ENCODE results near the gene TBC1D2. TPM values are rescaled to one million over a fixed set of nuclear protein-coding genes. Genes with fewer than 3 reads are reported as not detected.

Gene TBC1D2
- total and polyA plus RNA-seq, 2 of the 4 experiments (the other 2 are of a cell fraction) = 36.9 to 62.7 TPM

DNA sequence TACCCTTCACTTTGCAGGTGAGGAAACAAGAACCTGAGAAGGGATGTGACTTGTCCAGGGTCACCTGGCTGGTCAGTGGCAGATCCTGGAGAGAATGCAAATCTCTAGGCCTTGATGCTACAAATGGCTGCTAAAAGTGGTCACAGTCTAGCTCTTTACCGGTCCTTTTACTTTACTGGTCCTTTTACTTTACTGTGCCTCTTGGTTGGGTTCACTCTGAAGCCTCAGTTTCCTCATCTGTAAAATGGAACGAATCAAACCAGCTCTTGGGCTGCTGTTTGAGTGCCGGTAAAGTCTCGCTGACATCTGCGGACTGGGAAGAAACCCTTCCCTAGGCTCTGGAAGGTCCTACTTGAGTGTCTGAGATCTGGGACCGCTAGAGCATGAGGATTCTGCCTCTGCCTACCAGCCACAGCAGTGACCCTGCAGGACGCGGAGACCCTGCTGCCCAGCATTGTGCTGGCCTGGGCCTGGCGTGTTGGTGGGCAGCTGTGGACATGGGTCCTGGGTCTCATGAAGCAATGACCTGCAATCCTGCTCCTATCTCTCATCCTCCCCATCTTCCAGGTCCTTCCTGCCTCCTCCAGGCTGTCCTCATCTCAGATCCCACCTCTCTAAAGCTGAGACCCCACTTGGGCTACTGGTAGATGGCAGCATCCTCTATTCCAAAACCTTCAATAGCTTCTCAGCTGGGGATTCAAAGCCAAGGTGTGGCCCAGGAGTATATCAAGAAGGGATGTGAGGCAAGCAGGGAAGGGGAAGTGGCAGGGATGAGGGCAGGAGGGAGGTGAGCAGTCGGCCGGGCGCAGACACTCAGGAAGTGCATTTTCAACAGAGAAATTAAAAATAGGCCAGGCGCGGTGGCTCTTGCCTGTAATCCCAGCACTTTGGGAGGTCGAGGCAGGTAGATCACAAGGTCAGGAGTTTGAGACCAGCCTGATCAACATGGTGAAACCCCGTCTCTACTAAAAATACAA lies 76.3 kb downstream of the TBC1D2 start:
- POLR2A ChIA-PET (ENCODE audit: unreplicated experiment) = no interaction called here
- no peak overlapping the region for H3K4me3 ChIP-seq (ENCODE audit: insufficient read depth, low read depth, low read length)
- no peaks in the 10 kb centered on the region for H3K9me3 ChIP-seq (ENCODE audit: control insufficient read depth, insufficient read depth, low read length)
- no peak overlapping the region for H3K4ac ChIP-seq (ENCODE audit: low read depth, low read length)
- H3K18ac ChIP-seq (ENCODE audit: low read depth, low read length) = no peak overlapping the region
- H3K36me3 ChIP-seq (ENCODE audit: control insufficient read depth, insufficient read depth, low read length) = no peaks in the 10 kb centered on the region
- H3K56ac ChIP-seq (ENCODE audit: extremely low read depth, insufficient read depth, low read length) = no peak overlapping the region
- in situ Hi-C loops (cut with MboI; ENCODE audit: low sequenced_read_pairs) = no loop called here
- H2BK120ac ChIP-seq (ENCODE audit: low read depth, low read length) = no peak overlapping the region
- no peak overlapping the region for H3K23ac ChIP-seq (ENCODE audit: low read depth, low read length)
- 85% methylated on average over 9 of the region's 16 CpGs; no CpG with 5 or more reads in 1 of the 2 experiments for WGBS, 2 experiments (ENCODE audit: extremely low coverage in 2 of 2, insufficient read length in 1 of 2)
- dilution Hi-C loops (cut with HindIII; ENCODE audit: low sequenced_read_pairs, unreplicated experiment) = no loop called here
- no peak overlapping the region for H2BK5ac ChIP-seq (ENCODE audit: low read depth, low read length, poor library complexity, severe bottlenecking)
- no peak overlapping the region for H4K5ac ChIP-seq (ENCODE audit: low read depth, low read length)
- ATAC-seq (ENCODE audit: low read depth) = no peak
- 0 out of 2 replicates have a peak, but pooled peaks cover 5% of the 10 kb centered on the region for H3K9me1 ChIP-seq (ENCODE audit: insufficient read depth, low read length)
- H3K14ac ChIP-seq (replicated peaks; ENCODE audit: low read depth, low read length) = no peak overlapping the region
- H4K91ac ChIP-seq (ENCODE audit: insufficient read depth, low read depth, low read length) = no peak overlapping the region
- DNase-seq = no peak
- H3K9ac ChIP-seq (ENCODE audit: low read depth, low read length) = no peak overlapping the region
- H3K79me1 ChIP-seq (ENCODE audit: low read depth in 1 of 2, low read length in 2 of 2) = no peaks in the 10 kb centered on the region
- no peak overlapping the region; the same call in 1 of the 2 replicates for H2AK5ac ChIP-seq (ENCODE audit: low read depth, low read length)
- TF ChIP-seq RFX5 (IDR thresholded peaks at IDR 0.05; ENCODE audit: low read depth, low read length) (no peak), MAFK (IDR thresholded peaks at IDR 0.05; ENCODE audit: low read depth, low read length) (no peak), CEBPB (IDR thresholded peaks at IDR 0.05; ENCODE audit: low read depth, low read length) (no peak), CHD1 (IDR thresholded peaks at IDR 0.05; ENCODE audit: low read depth, low read length) (no peak), SMC3 (IDR thresholded peaks at IDR 0.05; ENCODE audit: low read depth, low read length) (no peak), RCOR1 (IDR thresholded peaks at IDR 0.05; ENCODE audit: insufficient replicate concordance, low read length) (no peak), NFE2L2 (IDR thresholded peaks at IDR 0.05; ENCODE audit: low read depth, low read length) (no peak)
- TF ChIP-seq, protein P1, sequence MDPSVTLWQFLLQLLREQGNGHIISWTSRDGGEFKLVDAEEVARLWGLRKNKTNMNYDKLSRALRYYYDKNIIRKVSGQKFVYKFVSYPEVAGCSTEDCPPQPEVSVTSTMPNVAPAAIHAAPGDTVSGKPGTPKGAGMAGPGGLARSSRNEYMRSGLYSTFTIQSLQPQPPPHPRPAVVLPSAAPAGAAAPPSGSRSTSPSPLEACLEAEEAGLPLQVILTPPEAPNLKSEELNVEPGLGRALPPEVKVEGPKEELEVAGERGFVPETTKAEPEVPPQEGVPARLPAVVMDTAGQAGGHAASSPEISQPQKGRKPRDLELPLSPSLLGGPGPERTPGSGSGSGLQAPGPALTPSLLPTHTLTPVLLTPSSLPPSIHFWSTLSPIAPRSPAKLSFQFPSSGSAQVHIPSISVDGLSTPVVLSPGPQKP (IDR thresholded peaks at IDR 0.05; ENCODE audit: borderline replicate concordance, low read depth, low read length) = no peak
- TF ChIP-seq, protein P2, sequence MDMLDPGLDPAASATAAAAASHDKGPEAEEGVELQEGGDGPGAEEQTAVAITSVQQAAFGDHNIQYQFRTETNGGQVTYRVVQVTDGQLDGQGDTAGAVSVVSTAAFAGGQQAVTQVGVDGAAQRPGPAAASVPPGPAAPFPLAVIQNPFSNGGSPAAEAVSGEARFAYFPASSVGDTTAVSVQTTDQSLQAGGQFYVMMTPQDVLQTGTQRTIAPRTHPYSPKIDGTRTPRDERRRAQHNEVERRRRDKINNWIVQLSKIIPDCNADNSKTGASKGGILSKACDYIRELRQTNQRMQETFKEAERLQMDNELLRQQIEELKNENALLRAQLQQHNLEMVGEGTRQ (IDR thresholded peaks at IDR 0.05; ENCODE audit: low read depth, low read length) = no peak
- TF ChIP-seq, protein P3, sequence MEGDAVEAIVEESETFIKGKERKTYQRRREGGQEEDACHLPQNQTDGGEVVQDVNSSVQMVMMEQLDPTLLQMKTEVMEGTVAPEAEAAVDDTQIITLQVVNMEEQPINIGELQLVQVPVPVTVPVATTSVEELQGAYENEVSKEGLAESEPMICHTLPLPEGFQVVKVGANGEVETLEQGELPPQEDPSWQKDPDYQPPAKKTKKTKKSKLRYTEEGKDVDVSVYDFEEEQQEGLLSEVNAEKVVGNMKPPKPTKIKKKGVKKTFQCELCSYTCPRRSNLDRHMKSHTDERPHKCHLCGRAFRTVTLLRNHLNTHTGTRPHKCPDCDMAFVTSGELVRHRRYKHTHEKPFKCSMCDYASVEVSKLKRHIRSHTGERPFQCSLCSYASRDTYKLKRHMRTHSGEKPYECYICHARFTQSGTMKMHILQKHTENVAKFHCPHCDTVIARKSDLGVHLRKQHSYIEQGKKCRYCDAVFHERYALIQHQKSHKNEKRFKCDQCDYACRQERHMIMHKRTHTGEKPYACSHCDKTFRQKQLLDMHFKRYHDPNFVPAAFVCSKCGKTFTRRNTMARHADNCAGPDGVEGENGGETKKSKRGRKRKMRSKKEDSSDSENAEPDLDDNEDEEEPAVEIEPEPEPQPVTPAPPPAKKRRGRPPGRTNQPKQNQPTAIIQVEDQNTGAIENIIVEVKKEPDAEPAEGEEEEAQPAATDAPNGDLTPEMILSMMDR (conservative IDR thresholded peaks at IDR 0.05; ENCODE audit: low read depth, low read length) = no peak
- H2BK15ac ChIP-seq (ENCODE audit: low read depth, low read length) = no peak overlapping the region
- CTCF ChIA-PET = no interaction called here
- intact Hi-C loops (cut with micrococcal nuclease) = no loop called here
- H4K8ac ChIP-seq (ENCODE audit: low read depth in 2 of 2, low read length in 2 of 2) = no peak overlapping the region
- no peaks in the 10 kb centered on the region for H3K4me1 ChIP-seq (ENCODE audit: control insufficient read depth, insufficient read depth, low read length)
- no peak overlapping the region for H2BK20ac ChIP-seq (ENCODE audit: low read depth, low read length)
- BruUV-seq (replicated peaks) = no TSS peak
- no peaks in the 10 kb centered on the region for H4K20me1 ChIP-seq (ENCODE audit: insufficient read depth, low read length)
- no peak overlapping the region for H3K27ac ChIP-seq (ENCODE audit: insufficient read depth, low read length)
- H2AK9ac ChIP-seq (replicated peaks; ENCODE audit: low read depth, low read length, poor library complexity) = no peak overlapping the region
- H3K4me2 ChIP-seq (ENCODE audit: low read depth, low read length) = no peak overlapping the region
- peaks cover 4% of the 10 kb centered on the region for H3K27me3 ChIP-seq (ENCODE audit: control insufficient read depth, insufficient read depth, low read length)
- H2AFZ ChIP-seq (replicated peaks; ENCODE audit: low read length, poor library complexity) = no peak overlapping the region

All from IMR-90 (cell line).